Prostate gland (tissue), 2 donors: ENCODE measurements around the gene ZBTB9. TPM values are rescaled to one million over a fixed set of nuclear protein-coding genes. Genes with fewer than 3 reads are reported as not detected.

Source experiments
- DNase-seq: peaks from one replicate; pipeline ENCODE4 v3.0.0-alpha.2; 2019; ENCODE audit warnings: low spot score
- H3K27ac ChIP-seq, 2 donors: fragments of 200-600 bp; sonication (generic); 2 replicates each; pipeline ENCODE4 v1.5.1; 2017 to 2019
- H3K27me3 ChIP-seq: fragments of 200-600 bp; sonication (generic); replicated peaks from 2 replicates; pipeline ENCODE4 v1.5.1; 2019; ENCODE audit not compliant: insufficient read depth
- H3K36me3 ChIP-seq, 2 donors: fragments of 200-600 bp; sonication (generic); 1 replicate in 1 of 2; 2 replicates in 1 of 2; pipeline versions ENCODE4 v1.5.1 to v1.8.1; 2017 to 2019
- H3K4me1 ChIP-seq: fragments of 200-600 bp; sonication (generic); replicated peaks from 2 replicates; pipeline ENCODE4 v1.5.1; 2019
- H3K4me3 ChIP-seq, 2 donors: fragments of 200-600 bp; sonication (generic); 2 replicates each; pipeline ENCODE4 v1.5.1; 2017 to 2019
- H3K9me3 ChIP-seq: fragments of 200-600 bp; sonication (generic); 2 replicates; pipeline ENCODE4 v1.5.1; 2017
- POLR2A ChIP-seq: fragments of 450-650 bp; IDR thresholded peaks from one replicate; pipeline ENCODE4 v1.6.1; 2016; ENCODE audit warnings: antibody characterized with exemption, mild to moderate bottlenecking
- POLR2AphosphoS5 ChIP-seq: sonication (generic); formaldehyde crosslinking; IDR thresholded peaks from one replicate; pipeline ENCODE4 v1.6.1; 2017; ENCODE audit warnings: antibody characterized with exemption
- WGBS: methylation state at CpG from one replicate; pipeline ENCODE4 v1.1.5; 2018; 5-methylcytosine and 5-hydroxymethylcytosine counted together
- intact Hi-C: fragments of 100-400 bp; cut with DNase I; formaldehyde crosslinking; loops from one replicate; pipeline ENCODE4 v1.14.2; 2022
- total RNA-seq, 2 donors: library from RNA; depleted of rRNA; stranded (reverse); fragments of >200 nt; gene quantifications; one replicate each; pipeline ENCODE4 v1.1.0, GENCODE V29; 2016
- TF ChIP-seq, protein P1 (sequence below), 4 experiments: fragments of 200-600 bp in 2 of 4; fragments of 450-650 bp in 2 of 4; sonication (generic) in 2 of 4; IDR thresholded peaks; 1 replicate in 3 of 4; 2 replicates in 1 of 4; pipeline ENCODE4 v1.5.1; 2016 to 2019; ENCODE audit warnings: antibody characterized with exemption in 4 of 4, mild to moderate bottlenecking in 2 of 4, moderate library complexity in 2 of 4

The ZBTB9 gene, protein sequence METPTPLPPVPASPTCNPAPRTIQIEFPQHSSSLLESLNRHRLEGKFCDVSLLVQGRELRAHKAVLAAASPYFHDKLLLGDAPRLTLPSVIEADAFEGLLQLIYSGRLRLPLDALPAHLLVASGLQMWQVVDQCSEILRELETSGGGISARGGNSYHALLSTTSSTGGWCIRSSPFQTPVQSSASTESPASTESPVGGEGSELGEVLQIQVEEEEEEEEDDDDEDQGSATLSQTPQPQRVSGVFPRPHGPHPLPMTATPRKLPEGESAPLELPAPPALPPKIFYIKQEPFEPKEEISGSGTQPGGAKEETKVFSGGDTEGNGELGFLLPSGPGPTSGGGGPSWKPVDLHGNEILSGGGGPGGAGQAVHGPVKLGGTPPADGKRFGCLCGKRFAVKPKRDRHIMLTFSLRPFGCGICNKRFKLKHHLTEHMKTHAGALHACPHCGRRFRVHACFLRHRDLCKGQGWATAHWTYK
- total RNA-seq = 1 to 10 TPM; 3.5 to 8.9 TPM

DNA sequence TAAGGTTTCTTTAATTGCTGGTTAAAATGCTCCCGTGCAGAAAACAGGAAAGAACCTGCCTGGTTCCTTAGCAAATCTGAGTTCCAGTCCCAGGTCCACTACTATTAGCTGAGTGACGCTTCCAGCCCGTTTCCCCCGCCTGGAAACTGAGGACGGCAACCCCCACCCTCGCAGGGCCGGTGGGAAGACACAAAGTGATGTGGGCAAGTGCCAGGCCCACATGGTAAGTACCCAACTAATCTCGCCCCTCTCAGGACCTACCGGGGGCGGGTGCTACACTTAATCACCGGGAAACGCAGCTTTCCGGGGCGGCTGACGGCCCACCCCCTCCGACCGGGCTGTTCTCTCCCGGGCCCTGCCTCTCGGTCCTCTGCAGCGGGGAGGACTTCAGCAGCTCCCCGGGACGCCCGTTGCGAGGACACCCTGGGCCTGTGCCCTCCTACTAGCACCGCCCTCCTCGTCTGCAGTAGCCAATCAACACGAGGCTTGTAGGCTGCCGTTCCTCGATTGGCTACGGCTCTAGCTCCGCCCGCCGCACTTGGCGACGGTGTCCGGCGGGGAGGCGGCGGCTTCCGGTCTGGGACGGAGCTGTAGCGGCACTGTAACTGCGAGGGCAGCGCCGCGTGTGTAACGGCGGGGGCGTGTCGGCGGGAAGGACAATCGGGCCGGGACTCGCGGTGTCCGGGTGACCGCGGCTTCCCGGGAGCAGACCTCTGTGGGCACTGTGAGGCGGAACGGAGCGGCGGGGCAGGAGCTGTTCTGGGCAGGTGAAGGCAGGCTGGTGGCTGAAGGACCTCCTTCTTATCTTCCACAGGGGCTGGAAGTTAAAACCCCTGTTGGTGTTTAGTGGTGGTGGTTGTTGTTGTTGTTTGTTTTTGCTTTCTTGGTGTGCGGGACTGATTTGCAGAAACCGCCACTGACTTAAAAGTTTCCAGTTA lies at the start of gene ZBTB9:
Gene ZBTB9, plus strand, starts transcription at position 568 of the 938 bp plus-strand sequence. CDS start 525 bp downstream, outside the sequence.
- Histone ChIP-seq H3K4me1 (no peaks in the 10 kb centered on the region), H3K27me3 (no peaks in the 10 kb centered on the region), H3K36me3 (no peaks in the 10 kb centered on the region), H3K4me3 (peak within 1 kb of the TSS; percentile 47 to 84), H3K27ac (peak within 1 kb of the TSS; percentile 60 to 77), H3K9me3 (no peaks in the 10 kb centered on the region)
- TF ChIP-seq, protein P1, sequence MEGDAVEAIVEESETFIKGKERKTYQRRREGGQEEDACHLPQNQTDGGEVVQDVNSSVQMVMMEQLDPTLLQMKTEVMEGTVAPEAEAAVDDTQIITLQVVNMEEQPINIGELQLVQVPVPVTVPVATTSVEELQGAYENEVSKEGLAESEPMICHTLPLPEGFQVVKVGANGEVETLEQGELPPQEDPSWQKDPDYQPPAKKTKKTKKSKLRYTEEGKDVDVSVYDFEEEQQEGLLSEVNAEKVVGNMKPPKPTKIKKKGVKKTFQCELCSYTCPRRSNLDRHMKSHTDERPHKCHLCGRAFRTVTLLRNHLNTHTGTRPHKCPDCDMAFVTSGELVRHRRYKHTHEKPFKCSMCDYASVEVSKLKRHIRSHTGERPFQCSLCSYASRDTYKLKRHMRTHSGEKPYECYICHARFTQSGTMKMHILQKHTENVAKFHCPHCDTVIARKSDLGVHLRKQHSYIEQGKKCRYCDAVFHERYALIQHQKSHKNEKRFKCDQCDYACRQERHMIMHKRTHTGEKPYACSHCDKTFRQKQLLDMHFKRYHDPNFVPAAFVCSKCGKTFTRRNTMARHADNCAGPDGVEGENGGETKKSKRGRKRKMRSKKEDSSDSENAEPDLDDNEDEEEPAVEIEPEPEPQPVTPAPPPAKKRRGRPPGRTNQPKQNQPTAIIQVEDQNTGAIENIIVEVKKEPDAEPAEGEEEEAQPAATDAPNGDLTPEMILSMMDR (IDR thresholded peaks at IDR 0.05) = peak in 2 of 4 experiments; percentile 13 to 33
- TF ChIP-seq POLR2AphosphoS5 = peak; percentile 99
- peak; percentile 85 for TF ChIP-seq POLR2A
- DNase-seq = peak; percentile 97
- intact Hi-C loops = loop anchor here (2.0 to 10.0 kb wide), 3 partner anchors 27 to 331 kb away; partner anchors contain the start of genes KIFC1 and LEMD2
- under 1% methylated on average over 63 of the region's 65 CpGs for WGBS

DNA sequence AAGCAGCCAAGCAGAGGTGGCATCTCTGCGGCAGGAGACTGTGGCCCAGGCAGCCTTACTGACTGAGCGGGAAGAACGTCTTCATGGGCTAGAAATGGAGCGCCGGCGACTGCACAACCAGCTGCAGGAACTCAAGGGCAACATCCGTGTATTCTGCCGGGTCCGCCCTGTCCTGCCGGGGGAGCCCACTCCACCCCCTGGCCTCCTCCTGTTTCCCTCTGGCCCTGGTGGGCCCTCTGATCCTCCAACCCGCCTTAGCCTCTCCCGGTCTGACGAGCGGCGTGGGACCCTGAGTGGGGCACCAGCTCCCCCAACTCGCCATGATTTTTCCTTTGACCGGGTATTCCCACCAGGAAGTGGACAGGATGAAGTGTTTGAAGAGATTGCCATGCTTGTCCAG lies 49.5 kb upstream of the ZBTB9 start:
- H3K4me3 ChIP-seq = no peak overlapping the region
- H3K36me3 ChIP-seq = no peaks in the 10 kb centered on the region
- intact Hi-C loops = no loop called here
- no peak for TF ChIP-seq POLR2A
- TF ChIP-seq POLR2AphosphoS5 = no peak
- TF ChIP-seq, protein P1 (IDR thresholded peaks at IDR 0.05) = no peak
- H3K27ac ChIP-seq = no peak overlapping the region
- H3K4me1 ChIP-seq = no peaks in the 10 kb centered on the region
- no peaks in the 10 kb centered on the region for H3K9me3 ChIP-seq
- 93% methylated on average over 17 of the region's 17 CpGs for WGBS
- DNase-seq = no peak
- H3K27me3 ChIP-seq = no peaks in the 10 kb centered on the region

DNA sequence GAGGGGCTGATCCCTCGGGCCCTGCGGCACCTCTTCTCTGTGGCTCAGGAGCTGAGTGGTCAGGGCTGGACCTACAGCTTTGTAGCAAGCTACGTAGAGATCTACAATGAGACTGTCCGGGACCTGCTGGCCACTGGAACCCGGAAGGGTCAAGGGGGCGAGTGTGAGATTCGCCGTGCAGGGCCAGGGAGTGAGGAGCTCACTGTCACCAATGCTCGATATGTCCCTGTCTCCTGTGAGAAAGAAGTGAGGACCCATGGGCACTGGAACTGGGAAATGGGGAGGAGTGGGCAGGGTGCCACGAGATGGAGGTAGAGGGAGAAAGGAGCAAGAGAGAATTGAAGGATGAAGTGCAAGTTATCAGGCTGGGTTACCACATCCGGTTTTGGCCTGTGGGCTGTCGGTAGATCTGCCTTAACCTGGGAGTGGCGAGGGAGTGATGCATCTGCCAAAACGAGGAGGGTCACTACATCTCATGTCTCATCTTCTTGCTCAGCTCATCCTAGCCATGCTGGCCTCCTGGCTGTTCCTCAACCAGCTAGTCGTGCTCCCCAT lies 48.9 kb upstream of the ZBTB9 start:
- TF ChIP-seq POLR2AphosphoS5 (no peak), POLR2A (no peak)
- TF ChIP-seq, protein P1 (IDR thresholded peaks at IDR 0.05) = no peak
- no peak for DNase-seq
- intact Hi-C loops = no loop called here
- Histone ChIP-seq H3K4me3 (no peak overlapping the region), H3K36me3 (no peaks in the 10 kb centered on the region), H3K27me3 (no peaks in the 10 kb centered on the region), H3K9me3 (no peaks in the 10 kb centered on the region), H3K4me1 (no peaks in the 10 kb centered on the region), H3K27ac (no peak overlapping the region)
- WGBS = 92% methylated on average over 15 of the region's 15 CpGs

DNA sequence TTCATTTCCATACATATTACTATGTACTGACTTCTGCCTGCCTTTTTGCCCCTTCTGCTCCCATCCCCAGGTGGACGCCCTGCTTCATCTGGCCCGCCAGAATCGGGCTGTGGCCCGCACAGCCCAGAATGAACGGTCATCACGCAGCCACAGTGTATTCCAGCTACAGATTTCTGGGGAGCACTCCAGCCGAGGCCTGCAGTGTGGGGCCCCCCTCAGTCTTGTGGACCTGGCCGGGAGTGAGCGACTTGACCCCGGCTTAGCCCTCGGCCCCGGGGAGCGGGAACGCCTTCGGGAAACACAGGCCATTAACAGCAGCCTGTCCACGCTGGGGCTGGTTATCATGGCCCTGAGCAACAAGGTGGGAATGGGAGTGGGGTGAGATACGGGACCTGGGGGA lies 48.2 kb upstream of the ZBTB9 start:
- no peak overlapping the region for H3K4me3 ChIP-seq
- no peaks in the 10 kb centered on the region for H3K27me3 ChIP-seq
- no peak overlapping the region for H3K27ac ChIP-seq
- H3K4me1 ChIP-seq = no peaks in the 10 kb centered on the region
- no peaks in the 10 kb centered on the region for H3K9me3 ChIP-seq
- H3K36me3 ChIP-seq = no peaks in the 10 kb centered on the region
- no peak for DNase-seq
- intact Hi-C loops = no loop called here
- 96% methylated on average over 17 of the region's 17 CpGs for WGBS
- TF ChIP-seq POLR2AphosphoS5 (no peak), POLR2A (no peak)
- TF ChIP-seq, protein P1 (IDR thresholded peaks at IDR 0.05) = no peak
